HepG2 (cell line): ENCODE data around the gene DHX36. TPM values are rescaled to one million over a fixed set of nuclear protein-coding genes. Genes with fewer than 3 reads are reported as not detected.

Experiments used
- ATAC-seq: fragments of 200-7000 bp; cut with Tn5 transposase; 3 replicates; pipeline ENCODE4 v1.9.1; 2020; ENCODE audit warnings: mild to moderate bottlenecking, moderate library complexity
- BruUV-seq: library from RNA; stranded (reverse); fragments of 400-500 nt; replicated peaks from 2 replicates; lab custom pipeline; 2021; lab: Mats Ljungman, UMichigan
- CTCF ChIA-PET: fragments of 300-600 bp; formaldehyde crosslinking; extraction: SDS; loops from one replicate; lab custom pipeline; 2021; ENCODE audit warnings: low total read pairs, inconsistent platforms, low intra/inter-chr PET ratio; lab: Yijun Ruan, JAX
- POLR2A ChIA-PET: fragments of 350-600 bp; sonication (Branson Sonifier 250); formaldehyde crosslinking; loops from one replicate; lab custom pipeline; 2020; ENCODE audit warnings: antibody characterized with exemption, inconsistent platforms; lab: Yijun Ruan, JAX
- DNase-seq: peaks from one replicate; pipeline ENCODE4 v3.0.0-alpha.2; 2015; ENCODE audit warnings: low spot score
- FAIRE-seq: peaks from 3 replicates; lab custom pipeline; 2011; peaks lifted over from hg19 to GRCh38; lab: Jason Lieb, UNC
- H2AFZ ChIP-seq: one replicate; pipeline ENCODE4 v1.6.1; 2011; ENCODE audit warnings: low read length, inconsistent platforms
- H3K27ac ChIP-seq: fragments of 300-600 bp; 3 replicates; pipeline ENCODE4 v1.8.0; 2011; ENCODE audit warnings: mixed run types, mild to moderate bottlenecking, mixed read lengths, low read length, inconsistent platforms; ENCODE audit not compliant: insufficient read depth; ENCODE audit errors: extremely low read length
- H3K27me3 ChIP-seq, 2 experiments: fragments of 200-600 bp in 1 of 2; 2 replicates in 1 of 2; 3 replicates in 1 of 2; pipeline versions ENCODE4 v1.6.0 to v1.8.0; 2011; ENCODE audit warnings: low read length in 2 of 2, mild to moderate bottlenecking in 2 of 2, moderate library complexity in 2 of 2, inconsistent platforms in 1 of 2; ENCODE audit not compliant: insufficient read depth in 2 of 2, control insufficient read depth in 1 of 2
- H3K36me3 ChIP-seq, 2 experiments: fragments of 200-600 bp in 1 of 2; replicated peaks in 1 of 2; 2 replicates in 1 of 2; 3 replicates in 1 of 2; pipeline versions ENCODE4 v1.5.1 to v1.8.0; 2011; ENCODE audit warnings: low read length in 2 of 2, inconsistent platforms in 1 of 2; ENCODE audit not compliant: insufficient read depth in 2 of 2, control insufficient read depth in 1 of 2
- H3K4me1 ChIP-seq: 2 replicates; pipeline ENCODE4 v1.5.1; 2012; ENCODE audit warnings: low read length, inconsistent platforms; ENCODE audit not compliant: insufficient read depth
- H3K4me2 ChIP-seq: 2 replicates; pipeline ENCODE4 v1.6.0; 2011; ENCODE audit warnings: low read depth, low read length, inconsistent platforms
- H3K4me3 ChIP-seq, 3 experiments: fragments of 200-600 bp in 1 of 3; sonication (generic), shearing (Covaris generic) in 1 of 3; replicated peaks in 1 of 3; 2 replicates each; pipeline ENCODE4 v1.5.1; 2011 to 2016; ENCODE audit warnings: low read length in 3 of 3, inconsistent platforms in 2 of 3, low read depth in 2 of 3, mild to moderate bottlenecking in 2 of 3, control low read depth in 1 of 3, mixed read lengths in 1 of 3; ENCODE audit not compliant: insufficient read depth in 1 of 3
- H3K79me2 ChIP-seq: one replicate; pipeline ENCODE4 v1.6.1; 2011; ENCODE audit warnings: low read length, inconsistent platforms; ENCODE audit not compliant: insufficient read depth
- H3K9ac ChIP-seq: 2 replicates; pipeline ENCODE4 v1.6.0; 2011; ENCODE audit warnings: mild to moderate bottlenecking, low read depth, low read length, inconsistent platforms; ENCODE audit not compliant: insufficient read depth
- H3K9me3 ChIP-seq: 2 replicates; pipeline ENCODE4 v1.5.1; 2012; ENCODE audit warnings: mild to moderate bottlenecking, low read length
- H4K20me1 ChIP-seq: 2 replicates; pipeline ENCODE4 v1.6.0; 2011; ENCODE audit warnings: inconsistent platforms, mild to moderate bottlenecking, low read length, moderate library complexity; ENCODE audit not compliant: insufficient read depth
- ETV5 ChIP-seq: IDR thresholded peaks from 2 replicates; pipeline ENCODE4 v1.6.1; 2018; ENCODE audit warnings: missing biosample characterization, missing genetic modification reagents, inconsistent platforms, borderline replicate concordance
- EZH2 ChIP-seq: conservative IDR thresholded peaks from 2 replicates; pipeline ENCODE4 v1.6.1; 2012; ENCODE audit warnings: mild to moderate bottlenecking, low read depth, low read length, moderate library complexity
- NR1H2 ChIP-seq: sonication (generic); formaldehyde crosslinking; IDR thresholded peaks from 2 replicates; pipeline ENCODE4 v1.8.1; 2022; ENCODE audit warnings: low read depth, missing genetic modification reagents, borderline replicate concordance
- SATB2 ChIP-seq: sonication (generic); formaldehyde crosslinking; IDR thresholded peaks from 2 replicates; pipeline ENCODE4 v1.5.0; 2020; ENCODE audit warnings: missing genetic modification reagents
- SOX5 ChIP-seq: IDR thresholded peaks from 2 replicates; pipeline ENCODE4 v1.6.1; 2016; ENCODE audit warnings: borderline replicate concordance
- ZNF564 ChIP-seq: sonication (generic); formaldehyde crosslinking; IDR thresholded peaks from 2 replicates; pipeline ENCODE4 v1.8.1; 2023; ENCODE audit warnings: mild to moderate bottlenecking, missing genetic modification reagents
- ZNF737 ChIP-seq: sonication (generic); formaldehyde crosslinking; IDR thresholded peaks from 2 replicates; pipeline ENCODE4 v1.5.0; 2020; ENCODE audit warnings: missing genetic modification reagents, mild to moderate bottlenecking, borderline replicate concordance
- WGBS: methylation state at CpG from one replicate; pipeline ENCODE4 v1.1.6; 2017; ENCODE audit warnings: low lambda C conversion rate; 5-methylcytosine and 5-hydroxymethylcytosine counted together
- in situ Hi-C: cut with HindIII; loops from 2 replicates; pipeline ENCODE4 v1.10.0; 2017; ENCODE audit warnings: low pct_unique_long_range_greater_than_20kb; ENCODE audit not compliant: extremely low pct_ligation_motif_present
- intact Hi-C: fragments of 100-400 bp; cut with micrococcal nuclease; formaldehyde crosslinking; loops from one replicate; pipeline ENCODE4 v1.10.0; 2022; ENCODE audit not compliant: unreplicated experiment
- polyA plus RNA-seq, 8 experiments: library from polyadenylated mRNA; depleted of rRNA in 3 of 8; stranded (reverse) in 7 of 8; unstranded in 1 of 8; fragments of >200 nt; fragmentation: Illumina TruSeq in 4 of 8; extraction: Trizol in 4 of 8; gene quantifications; 2 replicates each; pipeline versions ENCODE4 v1.2.1 to v1.2.3, GENCODE V29; 2011 to 2016; ENCODE audit warnings: low read depth in 4 of 8, missing spikeins in 1 of 8, mixed read lengths in 1 of 8; ENCODE audit not compliant: insufficient read depth in 1 of 8
- total RNA-seq, 5 experiments: library from RNA; depleted of rRNA; stranded (reverse); fragments of >200 nt; fragmentation: Illumina TruSeq; extraction: Trizol; gene quantifications; 2 replicates each; pipeline ENCODE4 v1.2.3, GENCODE V29; 2016; ENCODE audit warnings: low read depth in 1 of 5
- TF ChIP-seq, protein P1 (sequence below): sonication (generic); formaldehyde crosslinking; IDR thresholded peaks from 2 replicates; pipeline ENCODE4 v1.4.0; 2020; ENCODE audit warnings: mild to moderate bottlenecking, missing genetic modification reagents

Gene DHX36
- total and polyA plus RNA-seq, 2 of the 13 experiments (the other 11 are each of a cell fraction or from before 2014, with no cell fraction given), result 30.3 to 44.2 TPM

DNA sequence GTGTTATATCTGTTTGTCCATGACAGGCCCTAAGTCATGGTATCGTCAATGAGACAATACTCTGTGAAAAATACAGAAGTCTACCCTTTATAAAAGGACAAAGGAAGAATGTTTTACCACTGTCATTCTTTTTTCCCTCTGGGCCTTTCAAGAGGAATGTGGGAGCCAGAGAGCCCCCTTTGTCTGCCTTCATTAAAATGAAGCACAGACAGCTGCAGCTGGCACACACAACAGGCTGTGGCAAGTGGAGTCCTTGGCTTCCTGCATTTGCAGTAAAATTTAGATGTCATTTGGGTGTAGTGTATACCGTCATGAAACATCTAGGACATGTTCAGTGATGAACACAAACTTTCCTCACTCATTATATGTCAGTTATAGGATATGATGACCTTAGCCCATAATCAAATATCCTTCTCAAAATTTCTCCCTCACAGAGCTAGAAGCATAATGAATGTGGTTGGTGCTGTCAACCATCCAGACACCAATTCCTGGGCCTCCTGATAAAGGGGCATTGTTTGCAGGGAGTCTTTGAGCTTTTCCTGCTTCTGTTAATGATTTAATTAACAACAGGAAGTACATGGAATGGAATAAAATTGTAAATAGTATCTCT, 76.4 kb downstream of the DHX36 start:
- no peak overlapping the region for H3K4me3 ChIP-seq
- in situ Hi-C loops (no loop called here), intact Hi-C loops (no loop called here)
- no peaks in the 10 kb centered on the region for H3K9me3 ChIP-seq
- H3K4me1 ChIP-seq, result peaks cover 46% of the 10 kb centered on the region
- no peaks in the 10 kb centered on the region for H3K36me3 ChIP-seq
- ATAC-seq (no peak; the same call in 2 of the 3 replicates), DNase-seq (peak; percentile 15), FAIRE-seq (no peak)
- ChIA-PET POLR2A (no interaction called here), CTCF (no interaction called here)
- no peaks in the 10 kb centered on the region for H3K79me2 ChIP-seq
- no peaks in the 10 kb centered on the region for H3K27me3 ChIP-seq
- no TSS peak for BruUV-seq
- H3K9ac ChIP-seq, result no peak overlapping the region
- TF ChIP-seq ZNF737, result no peak
- peak; percentile 9; the same call in 1 of the 2 replicates for TF ChIP-seq ETV5 (CRISPR knock-in tag)
- TF ChIP-seq SOX5 (CRISPR knock-in tag), result peak; percentile 38; the same call in 1 of the 2 replicates
- TF ChIP-seq NR1H2 (CRISPR knock-in tag), result no peak
- no peak for TF ChIP-seq ZNF564 (CRISPR knock-in tag)
- H3K4me2 ChIP-seq, result no peak overlapping the region
- H2AFZ ChIP-seq, result no peak overlapping the region
- no peaks in the 10 kb centered on the region for H4K20me1 ChIP-seq
- WGBS, result 89% methylated on average over 2 of the region's 2 CpGs
- no peak overlapping the region for H3K27ac ChIP-seq

DNA sequence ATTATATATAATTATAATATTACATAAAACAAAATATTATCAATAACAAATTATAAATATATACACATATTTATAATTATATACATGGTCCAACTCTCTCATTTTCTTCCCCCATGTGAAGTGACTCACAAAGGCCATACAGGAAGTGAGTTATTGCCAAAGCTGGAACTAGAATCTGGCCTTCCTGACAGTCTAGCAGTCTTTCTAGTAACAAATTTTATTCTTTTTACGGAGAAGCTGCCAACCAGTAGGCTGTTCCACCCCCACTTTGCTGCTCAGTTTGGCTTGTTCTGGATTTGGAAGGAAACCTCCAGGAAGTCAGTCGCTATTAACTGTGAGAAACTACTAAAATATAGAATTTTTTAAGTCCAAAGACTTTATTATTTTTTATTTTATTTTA, 79.6 kb downstream of the DHX36 start:
- POLR2A ChIA-PET, result interaction anchor here (0.8 kb wide), 1 partner anchor 124 kb away, joined by 3 read pairs; the partner anchor contains the start of gene ARHGEF26
- peaks cover 19% of the 10 kb centered on the region for H3K4me1 ChIP-seq
- TF ChIP-seq SATB2 (no peak), EZH2 (no peak)
- TF ChIP-seq, protein P1, sequence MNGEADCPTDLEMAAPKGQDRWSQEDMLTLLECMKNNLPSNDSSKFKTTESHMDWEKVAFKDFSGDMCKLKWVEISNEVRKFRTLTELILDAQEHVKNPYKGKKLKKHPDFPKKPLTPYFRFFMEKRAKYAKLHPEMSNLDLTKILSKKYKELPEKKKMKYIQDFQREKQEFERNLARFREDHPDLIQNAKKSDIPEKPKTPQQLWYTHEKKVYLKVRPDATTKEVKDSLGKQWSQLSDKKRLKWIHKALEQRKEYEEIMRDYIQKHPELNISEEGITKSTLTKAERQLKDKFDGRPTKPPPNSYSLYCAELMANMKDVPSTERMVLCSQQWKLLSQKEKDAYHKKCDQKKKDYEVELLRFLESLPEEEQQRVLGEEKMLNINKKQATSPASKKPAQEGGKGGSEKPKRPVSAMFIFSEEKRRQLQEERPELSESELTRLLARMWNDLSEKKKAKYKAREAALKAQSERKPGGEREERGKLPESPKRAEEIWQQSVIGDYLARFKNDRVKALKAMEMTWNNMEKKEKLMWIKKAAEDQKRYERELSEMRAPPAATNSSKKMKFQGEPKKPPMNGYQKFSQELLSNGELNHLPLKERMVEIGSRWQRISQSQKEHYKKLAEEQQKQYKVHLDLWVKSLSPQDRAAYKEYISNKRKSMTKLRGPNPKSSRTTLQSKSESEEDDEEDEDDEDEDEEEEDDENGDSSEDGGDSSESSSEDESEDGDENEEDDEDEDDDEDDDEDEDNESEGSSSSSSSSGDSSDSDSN (CRISPR knock-in tag), result no peak
- H3K36me3 ChIP-seq, result no peaks in the 10 kb centered on the region
- H3K4me3 ChIP-seq, result no peak overlapping the region
- WGBS, result 94% methylated on average over 2 of the region's 2 CpGs
- H2AFZ ChIP-seq, result no peak overlapping the region
- no peaks in the 10 kb centered on the region for H3K9me3 ChIP-seq
- intact Hi-C loops, result no loop called here
- no peak overlapping the region for H3K4me2 ChIP-seq
- H3K27me3 ChIP-seq, result no peaks in the 10 kb centered on the region
- no peaks in the 10 kb centered on the region for H4K20me1 ChIP-seq
- CTCF ChIA-PET, result no interaction called here
- in situ Hi-C loops, result no loop called here
- H3K79me2 ChIP-seq, result no peaks in the 10 kb centered on the region
- H3K27ac ChIP-seq, result no peak overlapping the region
- no peak for ATAC-seq
- FAIRE-seq, result no peak
- DNase-seq, result no peak
- no peak overlapping the region for H3K9ac ChIP-seq
- BruUV-seq, result no TSS peak
